T-cell (primary cell): ENCODE data around the gene TTLL8. TPM values are rescaled to one million over a fixed set of nuclear protein-coding genes. Genes with fewer than 3 reads are reported as not detected.
A peak's percentile ranks its signal among the peaks of the same experiment; 100 is the strongest.

Experiments used
- ATAC-seq, 4 experiments: fragments of 200-7000 bp in 3 of 4; fragments of 150-1000 bp in 1 of 4; cut with Tn5 transposase; replicated peaks in 1 of 4; 1 replicate in 3 of 4; 2 replicates in 1 of 4; pipeline ENCODE4 v1.10.0; 2021; ENCODE audit warnings: moderate library complexity in 3 of 4, mild to moderate bottlenecking in 2 of 4, moderate number of reproducible peaks in 1 of 4
- CTCF ChIA-PET, 2 donors: fragments of 300-600 bp; sonication (Branson Sonifier 250); formaldehyde crosslinking; loops; one replicate each; lab custom pipeline; 2022; ENCODE audit warnings: antibody characterized with exemption in 2 of 2; lab: Charles Lee
- POLR2A ChIA-PET, 2 donors: fragments of 300-600 bp; sonication (Branson Sonifier 250); formaldehyde crosslinking; loops; one replicate each; lab custom pipeline; 2022; ENCODE audit warnings: antibody characterized with exemption in 2 of 2; lab: Charles Lee
- DNase-seq, 35 experiments: peaks; one replicate each; pipeline versions ENCODE4 v3.0.0 to v3.0.0-alpha.2; 2013 to 2023
- H3K27ac ChIP-seq: one replicate; pipeline ENCODE4 v1.5.1; 2013; ENCODE audit warnings: low read length
- H3K27me3 ChIP-seq, 2 experiments: replicated peaks in 1 of 2; 1 replicate in 1 of 2; 2 replicates in 1 of 2; pipeline versions ENCODE4 v1.6.1 to v1.7.0; 2013; ENCODE audit warnings: low read length in 1 of 2, mixed read lengths in 1 of 2; ENCODE audit not compliant: control insufficient read depth in 2 of 2, insufficient read depth in 2 of 2; ENCODE audit errors: extremely low read depth in 1 of 2
- H3K36me3 ChIP-seq, 2 donors: 1 replicate in 1 of 2; 2 replicates in 1 of 2; pipeline versions ENCODE4 v1.6.1 to v1.7.0; 2013; ENCODE audit warnings: low read length in 1 of 2; ENCODE audit not compliant: control insufficient read depth in 2 of 2, insufficient read depth in 1 of 2; ENCODE audit errors: extremely low read depth in 1 of 2
- H3K4me1 ChIP-seq, 2 experiments: 1 replicate in 1 of 2; 2 replicates in 1 of 2; pipeline versions ENCODE4 v1.6.1 to v1.7.0; 2013; ENCODE audit warnings: low read length in 2 of 2, mixed read lengths in 1 of 2; ENCODE audit not compliant: insufficient read depth in 2 of 2, control insufficient read depth in 1 of 2; ENCODE audit errors: extremely low read depth in 1 of 2
- H3K4me3 ChIP-seq, 2 donors: 1 replicate in 1 of 2; 2 replicates in 1 of 2; pipeline versions ENCODE4 v1.5.1 to v1.7.0; 2013; ENCODE audit warnings: mild to moderate bottlenecking in 2 of 2, low read length in 1 of 2, moderate library complexity in 1 of 2; ENCODE audit not compliant: control insufficient read depth in 1 of 2; ENCODE audit errors: extremely low read depth in 1 of 2
- H3K9me3 ChIP-seq: 2 replicates; pipeline ENCODE4 v1.7.0; 2013
- H3K27ac Mint-ChIP-seq, 2 donors: one replicate each; pipeline ENCODE4 v1.8.0; 2020 to 2021; ENCODE audit warnings: mild to moderate bottlenecking in 2 of 2, mixed read lengths in 2 of 2
- H3K27me3 Mint-ChIP-seq, 2 donors: one replicate each; pipeline ENCODE4 v1.8.0; 2021 to 2022; ENCODE audit warnings: mixed read lengths in 2 of 2
- H3K36me3 Mint-ChIP-seq: one replicate; pipeline ENCODE4 v1.8.0; 2021; ENCODE audit warnings: mixed read lengths
- H3K4me1 Mint-ChIP-seq, 3 donors: one replicate each; pipeline ENCODE4 v1.8.0; 2020 to 2022; ENCODE audit warnings: mixed read lengths in 3 of 3, mild to moderate bottlenecking in 1 of 3
- H3K4me3 Mint-ChIP-seq, 3 donors: one replicate each; pipeline ENCODE4 v1.8.0; 2020 to 2022; ENCODE audit warnings: mild to moderate bottlenecking in 3 of 3, mixed read lengths in 3 of 3, moderate library complexity in 3 of 3
- H3K9me3 Mint-ChIP-seq, 3 donors: one replicate each; pipeline ENCODE4 v1.8.0; 2020 to 2022; ENCODE audit warnings: mixed read lengths in 3 of 3
- WGBS: methylation state at CpG from one replicate; pipeline ENCODE4 v1.1.5; 2013; ENCODE audit warnings: missing lambda C conversion rate; ENCODE audit not compliant: insufficient coverage; 5-methylcytosine and 5-hydroxymethylcytosine counted together
- total RNA-seq, 35 experiments: library from RNA in 6 of 35; stranded (reverse) in 6 of 35; fragments of 120-200 nt in 1 of 35; gene quantifications; one replicate each; pipeline versions ENCODE4 v1.2.1 to v1.2.4 and lab custom pipeline; 2013 to 2026

Gene TTLL8
- total RNA-seq, 5 donors from 2014 or later (not counting 1 experiment from before 2014, with no cell fraction given), result not detected

GRCh38 chr22:50000587-50001387, 57.3 kb downstream of the TTLL8 start:
- Mint-ChIP-seq H3K4me3 (no peak overlapping the region), H3K9me3 (no peaks in the 10 kb centered on the region), H3K27ac (no peak overlapping the region), H3K27me3 (peaks cover 0 to 14% of the 10 kb centered on the region in 2 donors), H3K36me3 (no peaks in the 10 kb centered on the region), H3K4me1 (peaks cover 0 to 10% (median 6%) of the 10 kb centered on the region in 3 donors)
- CTCF ChIA-PET, result no interaction called here
- no peak overlapping the region for H3K4me3 ChIP-seq
- no peaks in the 10 kb centered on the region for H3K36me3 ChIP-seq
- 93% methylated on average over 27 of the region's 32 CpGs for WGBS
- ATAC-seq (no peak), DNase-seq (no peak)
- no peak overlapping the region for H3K27ac ChIP-seq
- H3K4me1 ChIP-seq, result peaks cover 0 to 11% of the 10 kb centered on the region in 2 experiments
- H3K27me3 ChIP-seq, result peaks cover 0 to 42% of the 10 kb centered on the region in 2 experiments
- H3K9me3 ChIP-seq, result no peaks in the 10 kb centered on the region
- POLR2A ChIA-PET, result no interaction called here

GRCh38 chr22:49999946-50000586, 58.0 kb downstream of the TTLL8 start:
- WGBS, result 47% methylated on average over 36 of the region's 41 CpGs
- H3K36me3 Mint-ChIP-seq, result no peaks in the 10 kb centered on the region
- Histone ChIP-seq H3K27ac (no peak overlapping the region), H3K4me3 (peak overlapping the region in 1 of 2 donors; percentile 3), H3K27me3 (peaks cover 0 to 45% of the 10 kb centered on the region in 2 experiments), H3K36me3 (no peaks in the 10 kb centered on the region), H3K9me3 (no peaks in the 10 kb centered on the region), H3K4me1 (peaks cover 0 to 12% of the 10 kb centered on the region in 2 experiments)
- ATAC-seq, result no peak
- H3K4me3 Mint-ChIP-seq, result no peak overlapping the region
- POLR2A ChIA-PET, result no interaction called here
- H3K9me3 Mint-ChIP-seq, result no peaks in the 10 kb centered on the region
- peaks cover 0 to 14% of the 10 kb centered on the region in 2 donors for H3K27me3 Mint-ChIP-seq
- CTCF ChIA-PET, result no interaction called here
- DNase-seq, result no peak
- no peak overlapping the region for H3K27ac Mint-ChIP-seq
- H3K4me1 Mint-ChIP-seq, result peaks cover 0 to 10% (median 6%) of the 10 kb centered on the region in 3 donors

GRCh38 chr22:49999063-49999945, 58.8 kb downstream of the TTLL8 start:
- POLR2A ChIA-PET, result no interaction called here
- Histone ChIP-seq H3K4me3 (no peak overlapping the region), H3K4me1 (peaks cover 0 to 15% of the 10 kb centered on the region in 2 experiments), H3K27ac (no peak overlapping the region), H3K27me3 (peaks cover 0 to 46% of the 10 kb centered on the region in 2 experiments), H3K9me3 (no peaks in the 10 kb centered on the region), H3K36me3 (no peaks in the 10 kb centered on the region)
- H3K4me3 Mint-ChIP-seq, result peak overlapping the region in 1 of 3 donors; percentile 1
- H3K27me3 Mint-ChIP-seq, result peaks cover 0 to 14% of the 10 kb centered on the region in 2 donors
- CTCF ChIA-PET, result no interaction called here
- no peaks in the 10 kb centered on the region for H3K9me3 Mint-ChIP-seq
- no peak overlapping the region for H3K27ac Mint-ChIP-seq
- DNase-seq (peak in 1 of 35 experiments; percentile 41), ATAC-seq (peak; percentile 40 to 78 (median 52))
- H3K4me1 Mint-ChIP-seq, result peaks cover 0 to 10% (median 6%) of the 10 kb centered on the region in 3 donors
- H3K36me3 Mint-ChIP-seq, result no peaks in the 10 kb centered on the region
- WGBS, result 26% methylated on average over 33 of the region's 70 CpGs

- CTCF ChIA-PET, result no interaction called here
- Mint-ChIP-seq H3K27ac (no peak overlapping the region), H3K9me3 (no peaks in the 10 kb centered on the region)
These were observed 59.4 kb downstream of the TTLL8 start for GRCh38 chr22:49998718-49999062.

GRCh38 chr22:49997932-49998717, 60.0 kb downstream of the TTLL8 start:
- Histone ChIP-seq H3K36me3 (no peaks in the 10 kb centered on the region), H3K4me3 (no peak overlapping the region), H3K27ac (no peak overlapping the region), H3K4me1 (peaks cover 0 to 23% of the 10 kb centered on the region in 2 experiments), H3K9me3 (no peaks in the 10 kb centered on the region), H3K27me3 (peaks cover 0 to 48% of the 10 kb centered on the region in 2 experiments)
- H3K27me3 Mint-ChIP-seq, result peaks cover 0 to 12% of the 10 kb centered on the region in 2 donors
- ATAC-seq (no peak), DNase-seq (no peak)
- ChIA-PET POLR2A (no interaction called here), CTCF (no interaction called here)
- H3K27ac Mint-ChIP-seq, result no peak overlapping the region
- no peaks in the 10 kb centered on the region for H3K9me3 Mint-ChIP-seq
- H3K4me1 Mint-ChIP-seq, result peaks cover 4 to 14% (median 9%) of the 10 kb centered on the region in 3 donors
- H3K36me3 Mint-ChIP-seq, result no peaks in the 10 kb centered on the region
- peak overlapping the region in 1 of 3 donors; percentile 1 for H3K4me3 Mint-ChIP-seq
- WGBS, result 92% methylated on average over 20 of the region's 21 CpGs

More at GRCh38 chr22:49998718-49999062, 59.4 kb downstream of the TTLL8 start:
- ATAC-seq (no peak), DNase-seq (no peak)
- Histone ChIP-seq H3K4me1 (peaks cover 0 to 17% of the 10 kb centered on the region in 2 experiments), H3K27ac (no peak overlapping the region), H3K27me3 (peaks cover 0 to 43% of the 10 kb centered on the region in 2 experiments), H3K36me3 (no peaks in the 10 kb centered on the region), H3K4me3 (no peak overlapping the region), H3K9me3 (no peaks in the 10 kb centered on the region)
- H3K36me3 Mint-ChIP-seq, result no peaks in the 10 kb centered on the region
- H3K4me3 Mint-ChIP-seq, result peak overlapping the region in 1 of 3 donors; percentile 1
- POLR2A ChIA-PET, result no interaction called here
- H3K4me1 Mint-ChIP-seq, result peaks cover 0 to 10% (median 6%) of the 10 kb centered on the region in 3 donors
- 96% methylated on average over 14 of the region's 14 CpGs for WGBS
- peaks cover 0 to 13% of the 10 kb centered on the region in 2 donors for H3K27me3 Mint-ChIP-seq
